GM21717 (cell line): Measurements from ENCODE around the gene LEFTY1.
A peak's percentile ranks its signal among the peaks of the same experiment; 100 is the strongest.
"Not testable (repeated sequence)": the region's sequence is repeated elsewhere in the genome, so short reads cannot be mapped to it uniquely, and the experiment has no call there.

ENCODE experiments used
- ATAC-seq: cut with Tn5 transposase; IDR thresholded peaks from one replicate; pipeline ENCODE4 v1.9.1; 2021; ENCODE audit warnings: mild to moderate bottlenecking, moderate library complexity; ENCODE audit not compliant: unreplicated experiment

The LEFTY1 gene

GRCh38 chr1:225888898-225889601, at the start of gene LEFTY1:
Gene LEFTY1 (minus strand): TSS chr1:225889146. CDS start chr1:225889066, 80 bp downstream.
- ATAC-seq: no peak

GRCh38 chr1:225937048-225937968, 48.4 kb upstream of the LEFTY1 start:
- ATAC-seq: no peak

- ATAC-seq: no peak
These were observed 47.6 kb upstream of the LEFTY1 start for GRCh38 chr1:225936523-225936922.

- ATAC-seq: not testable (repeated sequence)
These were observed 47.1 kb upstream of the LEFTY1 start for GRCh38 chr1:225936086-225936485.

- ATAC-seq: no peak
These were observed 45.8 kb upstream of the LEFTY1 start for GRCh38 chr1:225934711-225935110.

GRCh38 chr1:225933072-225933471, 44.1 kb upstream of the LEFTY1 start:
- no peak for ATAC-seq

GRCh38 chr1:225931270-225932136, 42.6 kb upstream of the LEFTY1 start:
- ATAC-seq: no peak

- ATAC-seq: no peak
These were observed 41.6 kb upstream of the LEFTY1 start for GRCh38 chr1:225930566-225930965.

GRCh38 chr1:225929462-225929861, 40.5 kb upstream of the LEFTY1 start:
- not testable (repeated sequence) for ATAC-seq

GRCh38 chr1:225928186-225929175, 39.5 kb upstream of the LEFTY1 start:
- no peak for ATAC-seq

GRCh38 chr1:225926551-225927113, 37.7 kb upstream of the LEFTY1 start:
- no peak for ATAC-seq

- peak; percentile 98 for ATAC-seq
These were observed 35.0 kb upstream of the LEFTY1 start, which contains the start of gene PYCR2 for GRCh38 chr1:225923692-225924555. Gene PYCR2 (minus strand): TSS chr1:225924250. CDS start chr1:225924110, 140 bp downstream.

- no peak for ATAC-seq
These were observed 34.4 kb upstream of the LEFTY1 start for GRCh38 chr1:225923381-225923691.

- ATAC-seq: no peak
These were observed 33.1 kb upstream of the LEFTY1 start for GRCh38 chr1:225921734-225922709.

- no peak for ATAC-seq
These were observed 31.0 kb upstream of the LEFTY1 start for GRCh38 chr1:225919906-225920305.

GRCh38 chr1:225918280-225918679, 29.3 kb upstream of the LEFTY1 start:
- no peak for ATAC-seq

GRCh38 chr1:225917536-225917935, 28.6 kb upstream of the LEFTY1 start:
- no peak for ATAC-seq
